GM12878 (cell line): Measurements from ENCODE around the gene BORCS5. TPM values are rescaled to one million over a fixed set of nuclear protein-coding genes. Genes with fewer than 3 reads are reported as not detected.

Experiments
- BCL3 ChIP-seq: IDR thresholded peaks from 2 replicates; pipeline ENCODE4 v1.6.1; 2011; ENCODE audit warnings: borderline replicate concordance, low read depth, mild to moderate bottlenecking, moderate library complexity, low read length; ENCODE audit not compliant: insufficient read depth, poor library complexity, severe bottlenecking
- CBFB ChIP-seq: IDR thresholded peaks from 2 replicates; pipeline ENCODE4 v1.6.1; 2016; ENCODE audit warnings: antibody characterized with exemption, low read depth
- CREB1 ChIP-seq: IDR thresholded peaks from 2 replicates; pipeline ENCODE4 v1.6.1; 2012; ENCODE audit warnings: low read depth, mild to moderate bottlenecking, inconsistent platforms
- CTCF ChIP-seq, 3 experiments: IDR thresholded peaks in 2 of 3; conservative IDR thresholded peaks in 1 of 3; 2 replicates each; pipeline ENCODE4 v1.5.1; 2011; ENCODE audit warnings: low read depth in 3 of 3, low read length in 3 of 3, mild to moderate bottlenecking in 3 of 3, control low read depth in 2 of 3, moderate library complexity in 2 of 3, inconsistent platforms in 1 of 3, mixed read lengths in 1 of 3; ENCODE audit not compliant: control insufficient read depth in 2 of 3, insufficient read depth in 1 of 3; ENCODE audit errors: extremely low read depth in 1 of 3
- EP300 ChIP-seq, 2 experiments: fragments of 150-350 bp in 1 of 2; IDR thresholded peaks; 2 replicates each; pipeline ENCODE4 v1.6.1; 2011 to 2012; ENCODE audit warnings: low read depth in 2 of 2, low read length in 2 of 2, borderline replicate concordance in 1 of 2, improper control_type of control experiment in 1 of 2, inconsistent platforms in 1 of 2; ENCODE audit not compliant: control insufficient read depth in 1 of 2
- ETV6 ChIP-seq, 2 experiments: fragments of 450-650 bp in 1 of 2; IDR thresholded peaks in 1 of 2; conservative IDR thresholded peaks in 1 of 2; 2 replicates each; pipeline ENCODE4 v1.6.1; 2014; ENCODE audit warnings: antibody characterized with exemption in 1 of 2, borderline replicate concordance in 1 of 2, low read depth in 1 of 2, mild to moderate bottlenecking in 1 of 2, moderate library complexity in 1 of 2
- GABPA ChIP-seq: IDR thresholded peaks from 2 replicates; pipeline ENCODE4 v1.6.1; 2014; ENCODE audit warnings: antibody characterized with exemption, low read depth, mild to moderate bottlenecking, inconsistent platforms
- HDAC2 ChIP-seq: fragments of 200-600 bp; sonication (generic); IDR thresholded peaks from 2 replicates; pipeline ENCODE4 v1.6.1; 2017
- MEF2A ChIP-seq: IDR thresholded peaks from 2 replicates; pipeline ENCODE4 v1.6.1; 2011; ENCODE audit warnings: low read depth, mild to moderate bottlenecking, low read length, moderate library complexity; ENCODE audit not compliant: insufficient read depth
- MLLT1 ChIP-seq: fragments of 450-650 bp; IDR thresholded peaks from 2 replicates; pipeline ENCODE4 v1.6.1; 2016; ENCODE audit warnings: mild to moderate bottlenecking
- PRDM15 ChIP-seq: fragments of 450-650 bp; formaldehyde crosslinking; IDR thresholded peaks from 2 replicates; pipeline ENCODE4 v1.4.0; 2020; ENCODE audit warnings: mild to moderate bottlenecking, moderate library complexity
- RAD51 ChIP-seq: fragments of 450-650 bp; IDR thresholded peaks from 2 replicates; pipeline ENCODE4 v1.6.1; 2016; ENCODE audit warnings: moderate library complexity, mild to moderate bottlenecking, inconsistent platforms
- TARDBP ChIP-seq: IDR thresholded peaks from 2 replicates; pipeline ENCODE4 v1.6.1; 2016; ENCODE audit warnings: borderline replicate concordance
- WRNIP1 ChIP-seq: IDR thresholded peaks from 2 replicates; pipeline ENCODE4 v1.6.1; 2011; ENCODE audit warnings: low read depth, low read length, improper control_type of control experiment, borderline replicate concordance
- polyA plus RNA-seq, 11 experiments: library from polyadenylated mRNA; depleted of rRNA in 4 of 11; unstranded in 6 of 11; stranded (reverse) in 5 of 11; fragments of >200 nt; fragmentation: Nextera tagmentation in 4 of 11; fragmentation: Illumina TruSeq in 1 of 11; extraction: Ambion mirVana in 4 of 11; extraction: Trizol in 1 of 11; gene quantifications; 1 replicate in 1 of 11; 2 replicates in 10 of 11; pipeline versions ENCODE4 v1.2.1 to v1.2.3, GENCODE V29; 2011 to 2016; ENCODE audit warnings: inconsistent platforms in 2 of 11, missing spikeins in 2 of 11, low read depth in 1 of 11
- total RNA-seq, 4 experiments: library from RNA; depleted of rRNA in 3 of 4; stranded (reverse); fragments of >200 nt in 3 of 4; fragmentation: Illumina TruSeq in 1 of 4; extraction: Trizol in 1 of 4; gene quantifications; 2 replicates each; pipeline versions ENCODE4 v1.2.1 to v1.2.3, GENCODE V29; 2013 to 2021

The BORCS5 gene
- total and polyA plus RNA-seq, 10 of the 15 experiments (the other 5 are each of a cell fraction or from before 2014, with no cell fraction given) = 1.4 to 39.7 (median 16.1) TPM

GRCh38 chr12:12474931-12475795, 118.3 kb downstream of the BORCS5 start (continued):
- TF ChIP-seq PRDM15 (CRISPR knock-in tag) (no peak), CBFB (0 out of 2 replicates have a peak, but pooled peaks have one; percentile 48), GABPA (peak; percentile 78), BCL3 (peak; percentile 74), MEF2A (peak; percentile 86), EP300 (IDR thresholded peaks at IDR 0.05; ENCODE audit: borderline replicate concordance in 1 of 2, control insufficient read depth in 1 of 2, low read depth in 2 of 2, low read length in 2 of 2) (peak; percentile 82 to 88; a peak in 3 of 4 replicates), HDAC2 (no peak), CREB1 (peak; percentile 95), ETV6 (conservative IDR thresholded peaks at IDR 0.05 in 1 of 2, IDR thresholded peaks at IDR 0.05 in 1 of 2; ENCODE audit: borderline replicate concordance in 1 of 2, low read depth in 1 of 2) (peak in 1 of 2 experiments; percentile 91; a peak in 2 of 4 replicates), WRNIP1 (no peak), CTCF (IDR thresholded peaks at IDR 0.05 in 2 of 3, conservative IDR thresholded peaks at IDR 0.05 in 1 of 3; ENCODE audit: control insufficient read depth in 2 of 3, extremely low read depth in 1 of 3, insufficient read depth in 1 of 3, low read depth in 3 of 3, low read length in 3 of 3) (peak in 1 of 3 experiments; percentile 19; a peak in 1 of 6 replicates), TARDBP (0 out of 2 replicates have a peak, but pooled peaks have one; percentile 15), RAD51 (0 out of 2 replicates have a peak, but pooled peaks have one; percentile 11), MLLT1 (peak; percentile 97)
